Measurements from ENCODE around the gene ALDH1A3.
A peak's percentile ranks its signal among the peaks of the same experiment; 100 is the strongest.

Gene ALDH1A3

GRCh38 chr15:100928632-100929280 lies 49.1 kb downstream of the ALDH1A3 start:
- Mint-ChIP-seq H3K4me1 (peaks cover 15% of the 10 kb centered on the region), H3K4me3 (no peak overlapping the region)

GRCh38 chr15:100929641-100930042 lies 50.0 kb downstream of the ALDH1A3 start:
- H3K27ac Mint-ChIP-seq: no peak overlapping the region
- H3K4me1 Mint-ChIP-seq: peaks cover 15% of the 10 kb centered on the region
- H3K4me3 Mint-ChIP-seq: no peak overlapping the region
- peaks cover 22% of the 10 kb centered on the region for H3K27me3 Mint-ChIP-seq (ENCODE audit: low read depth, poor library complexity)
- H3K9me3 Mint-ChIP-seq: no peaks in the 10 kb centered on the region
- TF ChIP-seq, protein P1, sequence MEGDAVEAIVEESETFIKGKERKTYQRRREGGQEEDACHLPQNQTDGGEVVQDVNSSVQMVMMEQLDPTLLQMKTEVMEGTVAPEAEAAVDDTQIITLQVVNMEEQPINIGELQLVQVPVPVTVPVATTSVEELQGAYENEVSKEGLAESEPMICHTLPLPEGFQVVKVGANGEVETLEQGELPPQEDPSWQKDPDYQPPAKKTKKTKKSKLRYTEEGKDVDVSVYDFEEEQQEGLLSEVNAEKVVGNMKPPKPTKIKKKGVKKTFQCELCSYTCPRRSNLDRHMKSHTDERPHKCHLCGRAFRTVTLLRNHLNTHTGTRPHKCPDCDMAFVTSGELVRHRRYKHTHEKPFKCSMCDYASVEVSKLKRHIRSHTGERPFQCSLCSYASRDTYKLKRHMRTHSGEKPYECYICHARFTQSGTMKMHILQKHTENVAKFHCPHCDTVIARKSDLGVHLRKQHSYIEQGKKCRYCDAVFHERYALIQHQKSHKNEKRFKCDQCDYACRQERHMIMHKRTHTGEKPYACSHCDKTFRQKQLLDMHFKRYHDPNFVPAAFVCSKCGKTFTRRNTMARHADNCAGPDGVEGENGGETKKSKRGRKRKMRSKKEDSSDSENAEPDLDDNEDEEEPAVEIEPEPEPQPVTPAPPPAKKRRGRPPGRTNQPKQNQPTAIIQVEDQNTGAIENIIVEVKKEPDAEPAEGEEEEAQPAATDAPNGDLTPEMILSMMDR (IDR thresholded peaks at IDR 0.05): no peak
- H3K36me3 Mint-ChIP-seq (ENCODE audit: low read depth): no peaks in the 10 kb centered on the region
- peak; percentile 49 for DNase-seq

More at GRCh38 chr15:100928632-100929280, 49.1 kb downstream of the ALDH1A3 start:
- no peak for DNase-seq
- H3K27me3 Mint-ChIP-seq (ENCODE audit: low read depth, poor library complexity): peaks cover 31% of the 10 kb centered on the region
- H3K36me3 Mint-ChIP-seq (ENCODE audit: low read depth): no peaks in the 10 kb centered on the region
- TF ChIP-seq, protein P1 (IDR thresholded peaks at IDR 0.05): no peak
- no peak overlapping the region for H3K27ac Mint-ChIP-seq
- no peaks in the 10 kb centered on the region for H3K9me3 Mint-ChIP-seq

- Mint-ChIP-seq H3K4me1 (peaks cover 15% of the 10 kb centered on the region), H3K9me3 (no peaks in the 10 kb centered on the region), H3K27ac (no peak overlapping the region), H3K4me3 (no peak overlapping the region), H3K27me3 (ENCODE audit: low read depth, poor library complexity) (peaks cover 19% of the 10 kb centered on the region), H3K36me3 (ENCODE audit: low read depth) (no peaks in the 10 kb centered on the region)
- DNase-seq: no peak
- TF ChIP-seq, protein P1 (IDR thresholded peaks at IDR 0.05): no peak
Observed at GRCh38 chr15:100930306-100930848, 50.7 kb downstream of the ALDH1A3 start.

GRCh38 chr15:100931143-100931890 lies 51.7 kb downstream of the ALDH1A3 start:
- H3K9me3 Mint-ChIP-seq: no peaks in the 10 kb centered on the region
- TF ChIP-seq, protein P1 (IDR thresholded peaks at IDR 0.05): no peak
- H3K4me1 Mint-ChIP-seq: peaks cover 15% of the 10 kb centered on the region
- DNase-seq: no peak
- H3K27me3 Mint-ChIP-seq (ENCODE audit: low read depth, poor library complexity): peaks cover 10% of the 10 kb centered on the region
- H3K27ac Mint-ChIP-seq: no peak overlapping the region
- no peak overlapping the region for H3K4me3 Mint-ChIP-seq
- H3K36me3 Mint-ChIP-seq (ENCODE audit: low read depth): no peaks in the 10 kb centered on the region

DNA sequence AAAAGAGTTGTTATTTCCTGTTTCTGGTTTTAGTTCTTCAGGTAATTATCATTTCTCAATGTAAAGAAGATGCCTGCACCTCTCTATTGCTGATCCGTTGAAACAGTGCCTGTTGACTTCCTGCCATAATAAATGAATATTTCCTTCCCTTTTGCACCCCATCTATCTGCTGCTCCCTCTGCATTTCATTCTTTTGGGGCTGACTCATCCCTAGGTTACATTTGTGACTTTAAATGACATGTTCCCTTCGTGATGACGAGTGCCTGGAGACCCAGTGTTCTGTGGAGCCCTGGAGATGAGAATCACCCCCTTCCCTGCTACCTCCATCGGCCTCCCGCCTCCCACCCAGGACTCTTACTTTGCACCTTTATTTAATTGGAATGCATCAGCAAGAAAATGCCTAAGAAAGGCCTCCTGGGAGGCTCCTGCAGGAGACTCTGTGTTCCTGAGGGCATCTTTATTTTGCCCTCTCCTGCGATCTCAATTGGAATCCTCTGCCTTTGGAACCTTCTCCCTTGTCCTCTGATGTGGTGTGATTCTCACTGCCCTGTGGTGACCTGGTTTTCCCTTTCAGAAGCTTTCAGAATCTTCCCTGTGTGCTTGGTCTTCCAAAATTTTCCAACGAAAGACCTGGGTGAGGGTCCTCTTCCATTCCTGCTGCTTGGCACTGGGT lies 53.2 kb downstream of the ALDH1A3 start:
- Mint-ChIP-seq H3K36me3 (ENCODE audit: low read depth) (no peaks in the 10 kb centered on the region), H3K27ac (no peak overlapping the region), H3K4me1 (peaks cover 15% of the 10 kb centered on the region), H3K27me3 (ENCODE audit: low read depth, poor library complexity) (peaks cover 8% of the 10 kb centered on the region), H3K4me3 (no peak overlapping the region), H3K9me3 (no peaks in the 10 kb centered on the region)
- TF ChIP-seq, protein P1 (IDR thresholded peaks at IDR 0.05): no peak
- no peak for DNase-seq
